ENCODE data around the gene PFN4. TPM values are rescaled to one million over a fixed set of nuclear protein-coding genes. Genes with fewer than 3 reads are reported as not detected.

Gene PFN4
- total and polyA plus RNA-seq, 7 donors = 0.18 to 1.2 (median 0.35) TPM; not detected in 1

DNA sequence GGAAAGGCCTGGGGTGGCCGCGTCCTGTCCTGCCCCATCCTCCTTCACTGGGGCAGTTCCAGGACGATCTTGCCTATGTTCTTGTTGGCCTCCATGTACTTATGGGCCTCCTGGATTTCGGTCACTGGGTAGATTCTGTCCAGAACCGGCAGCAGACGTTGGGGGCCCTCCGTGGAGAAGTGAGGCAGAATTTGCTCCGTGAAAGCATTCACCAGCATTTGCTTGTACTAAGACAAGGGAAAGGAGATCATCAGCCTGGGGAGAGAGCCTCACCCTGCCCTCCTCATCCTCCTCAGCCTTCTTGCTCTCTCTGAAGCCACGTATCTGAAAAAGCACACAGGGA, 45.6 kb downstream of the PFN4 start:
- no peaks in the 10 kb centered on the region for H3K9me3 ChIP-seq
- H3K27me3 ChIP-seq (ENCODE audit: insufficient read depth in 3 of 3, low read length in 2 of 3) = no peaks in the 10 kb centered on the region
- peak overlapping the region; percentile 93 for H3K4me3 ChIP-seq
- ATAC-seq (no peak), DNase-seq (no peak)
- intact Hi-C loops (cut with DNase I) = loop anchor here (5.0 kb wide), 2 partner anchors 135 to 150 kb away; partner anchors contain the start of genes ATAD2B (in 1 of the 2) and UBXN2A (in 1 of the 2)
- peaks cover 5 to 29% of the 10 kb centered on the region in 2 donors for H3K36me3 ChIP-seq (ENCODE audit: insufficient read depth in 1 of 2, low read depth in 1 of 2)
- WGBS, 3 donors = 13 to 19% (median 17%) methylated on average over 9 of the region's 9 CpGs
- TF ChIP-seq, protein P1, sequence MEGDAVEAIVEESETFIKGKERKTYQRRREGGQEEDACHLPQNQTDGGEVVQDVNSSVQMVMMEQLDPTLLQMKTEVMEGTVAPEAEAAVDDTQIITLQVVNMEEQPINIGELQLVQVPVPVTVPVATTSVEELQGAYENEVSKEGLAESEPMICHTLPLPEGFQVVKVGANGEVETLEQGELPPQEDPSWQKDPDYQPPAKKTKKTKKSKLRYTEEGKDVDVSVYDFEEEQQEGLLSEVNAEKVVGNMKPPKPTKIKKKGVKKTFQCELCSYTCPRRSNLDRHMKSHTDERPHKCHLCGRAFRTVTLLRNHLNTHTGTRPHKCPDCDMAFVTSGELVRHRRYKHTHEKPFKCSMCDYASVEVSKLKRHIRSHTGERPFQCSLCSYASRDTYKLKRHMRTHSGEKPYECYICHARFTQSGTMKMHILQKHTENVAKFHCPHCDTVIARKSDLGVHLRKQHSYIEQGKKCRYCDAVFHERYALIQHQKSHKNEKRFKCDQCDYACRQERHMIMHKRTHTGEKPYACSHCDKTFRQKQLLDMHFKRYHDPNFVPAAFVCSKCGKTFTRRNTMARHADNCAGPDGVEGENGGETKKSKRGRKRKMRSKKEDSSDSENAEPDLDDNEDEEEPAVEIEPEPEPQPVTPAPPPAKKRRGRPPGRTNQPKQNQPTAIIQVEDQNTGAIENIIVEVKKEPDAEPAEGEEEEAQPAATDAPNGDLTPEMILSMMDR (IDR thresholded peaks at IDR 0.05) = no peak
- peak overlapping the region; percentile 87 for H3K27ac ChIP-seq
- peaks cover 7% of the 10 kb centered on the region for H3K4me1 ChIP-seq

- Histone ChIP-seq H3K9me3 (no peaks in the 10 kb centered on the region), H3K4me3 (peak overlapping the region; percentile 93), H3K27me3 (ENCODE audit: insufficient read depth in 3 of 3, low read length in 2 of 3) (no peaks in the 10 kb centered on the region), H3K4me1 (peaks cover 7% of the 10 kb centered on the region), H3K36me3 (ENCODE audit: insufficient read depth in 1 of 2, low read depth in 1 of 2) (peaks cover 5 to 29% of the 10 kb centered on the region in 2 donors), H3K27ac (peak overlapping the region; percentile 87)
- intact Hi-C loops (cut with DNase I) = loop anchor here (5.0 kb wide), 2 partner anchors 135 to 150 kb away; partner anchors contain the start of genes ATAD2B (in 1 of the 2) and UBXN2A (in 1 of the 2)
- ATAC-seq (peak in 1 of 4 donors; percentile 5), DNase-seq (no peak)
- WGBS, 3 donors = 1 to 7% (median 3%) methylated on average over 35 to 41 of the region's 41 CpGs
- TF ChIP-seq, protein P1 (IDR thresholded peaks at IDR 0.05) = no peak
These were observed 46.1 kb downstream of the PFN4 start for GRCh38 chr2:24076849-24077534.

DNA sequence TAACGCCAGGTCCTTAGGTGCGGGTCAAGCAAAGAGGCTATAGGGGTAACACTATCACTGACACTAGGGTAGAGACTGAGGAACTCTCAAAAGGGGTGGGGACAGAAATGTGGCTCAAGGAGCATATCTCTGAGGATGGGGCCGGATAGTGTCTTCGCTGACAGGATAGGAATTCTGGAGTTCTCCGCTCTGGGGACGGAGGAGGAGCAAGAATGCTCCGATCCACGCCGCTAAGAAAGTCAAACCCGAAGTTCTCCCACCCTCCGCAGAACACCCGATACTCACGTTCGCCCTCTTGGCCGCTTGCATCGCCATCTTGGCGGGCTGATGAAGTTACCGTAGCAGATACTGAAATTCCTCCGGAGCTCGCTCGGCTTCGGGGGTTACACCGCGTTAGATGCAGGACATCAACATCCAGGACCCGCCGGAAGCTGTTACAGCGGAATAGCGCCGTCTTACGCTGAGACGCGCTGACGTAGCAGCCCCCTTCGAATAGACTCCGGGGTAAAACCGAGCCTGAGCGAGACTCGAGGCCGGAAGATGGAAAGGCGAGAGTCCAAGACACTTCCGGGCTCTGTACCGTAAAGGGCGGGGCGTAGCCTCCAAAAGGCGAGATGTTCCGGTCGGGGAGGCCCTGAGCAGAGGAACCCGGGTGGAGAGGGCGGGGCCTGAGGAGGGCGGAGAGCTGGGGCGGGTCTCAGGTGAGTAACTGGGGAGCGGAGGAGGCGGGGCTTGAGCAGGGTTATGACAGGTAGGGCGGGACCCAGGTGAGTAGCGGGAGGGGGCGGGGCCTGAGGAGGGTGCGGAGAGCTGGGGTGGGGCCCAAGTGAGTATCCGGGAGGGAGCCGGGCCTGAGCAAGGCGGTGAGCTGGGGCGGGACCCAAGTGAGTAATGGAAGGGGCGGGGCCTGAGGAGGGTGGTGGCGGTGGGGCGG, 47.0 kb downstream of the PFN4 start, which contains the start of gene SF3B6:
Gene SF3B6 (minus strand): TSS at position 412 of the 934 bp plus-strand sequence. CDS start 97 bp downstream, at position 315.
- peak; percentile 97 to 98 for DNase-seq
- Histone ChIP-seq H3K27me3 (ENCODE audit: insufficient read depth in 3 of 3, low read length in 2 of 3) (no peaks in the 10 kb centered on the region), H3K4me3 (peak within 1 kb of the TSS; percentile 93), H3K36me3 (ENCODE audit: insufficient read depth in 1 of 2, low read depth in 1 of 2) (peaks cover 3 to 34% of the 10 kb centered on the region in 2 donors), H3K4me1 (peaks cover 7% of the 10 kb centered on the region), H3K27ac (peak within 1 kb of the TSS; percentile 87), H3K9me3 (no peaks in the 10 kb centered on the region)
- intact Hi-C loops (cut with DNase I) = loop anchor here (5.0 kb wide), 2 partner anchors 134 to 149 kb away; partner anchors contain the start of genes ATAD2B (in 1 of the 2) and UBXN2A (in 1 of the 2)
- WGBS, 3 donors = 0 to 1% (median 0%) methylated on average over 59 to 64 of the region's 64 CpGs
- peak; percentile 94 to 97 (median 96) for ATAC-seq
- TF ChIP-seq, protein P1 (IDR thresholded peaks at IDR 0.05) = no peak

GRCh38 chr2:24075259-24075658, 47.9 kb downstream of the PFN4 start:
- Histone ChIP-seq H3K36me3 (ENCODE audit: insufficient read depth in 1 of 2, low read depth in 1 of 2) (peaks cover 3 to 39% of the 10 kb centered on the region in 2 donors), H3K27me3 (ENCODE audit: insufficient read depth in 3 of 3, low read length in 2 of 3) (no peaks in the 10 kb centered on the region), H3K9me3 (no peaks in the 10 kb centered on the region), H3K4me1 (peaks cover 7% of the 10 kb centered on the region), H3K4me3 (peak overlapping the region; percentile 93), H3K27ac (peak overlapping the region; percentile 87)
- TF ChIP-seq, protein P1 (IDR thresholded peaks at IDR 0.05) = no peak
- intact Hi-C loops (cut with DNase I) = loop anchor here (5.0 kb wide), 2 partner anchors 133 to 148 kb away; partner anchors contain the start of genes ATAD2B (in 1 of the 2) and UBXN2A (in 1 of the 2)
- WGBS, 3 donors = 59 to 63% (median 61%) methylated on average over 5 of the region's 5 CpGs
- ATAC-seq = no peak
- no peak for DNase-seq

All from psoas muscle (tissue), 8 donors.